ENCODE data around the gene TRAM2. TPM values are rescaled to one million over a fixed set of nuclear protein-coding genes. Genes with fewer than 3 reads are reported as not detected.

TRAM2 gene
- total and polyA plus RNA-seq, 2 of the 13 experiments (the other 11 are each of a cell fraction or from before 2014, with no cell fraction given): 49.1 to 72.5 TPM

DNA sequence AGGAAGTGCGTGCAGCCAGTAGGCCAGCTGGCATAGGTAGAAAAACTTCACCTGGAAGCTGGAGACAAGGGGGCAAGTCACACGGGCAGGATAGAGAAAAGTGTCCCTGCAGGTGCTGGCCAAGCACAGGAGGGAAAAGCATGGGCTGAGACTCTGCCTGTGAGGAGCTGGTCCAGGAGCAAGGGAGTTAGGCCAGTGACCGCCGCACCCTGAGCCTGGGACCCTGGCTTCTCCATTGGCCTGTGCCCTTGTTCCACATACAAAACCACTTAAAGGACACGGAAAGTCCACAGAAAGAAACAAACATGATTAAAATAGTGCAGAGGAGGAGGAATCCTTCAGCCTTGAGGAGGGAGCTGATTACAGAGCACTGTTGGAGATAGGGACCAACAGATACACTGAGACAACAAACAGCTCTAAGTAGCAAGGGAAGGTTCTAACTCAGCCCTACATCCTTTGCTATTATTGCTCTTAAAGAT is 68.6 kb downstream of the TRAM2 start:
- in situ Hi-C loops (cut with HindIII; ENCODE audit: extremely low pct_ligation_motif_present, low pct_unique_long_range_greater_than_20kb): no loop called here
- H3K4me1 ChIP-seq (ENCODE audit: insufficient read depth, low read length): peaks cover 19% of the 10 kb centered on the region
- BruUV-seq (replicated peaks): no TSS peak
- peaks cover 49 to 98% of the 10 kb centered on the region in 2 experiments for H3K36me3 ChIP-seq (replicated peaks in 1 of 2; ENCODE audit: control insufficient read depth in 1 of 2, insufficient read depth in 2 of 2, low read length in 2 of 2)
- FAIRE-seq: no peak
- intact Hi-C loops (cut with micrococcal nuclease; ENCODE audit: unreplicated experiment): no loop called here
- DNase-seq (ENCODE audit: low spot score): no peak
- no peak for ATAC-seq
- POLR2A ChIA-PET: no interaction called here
- CTCF ChIA-PET (ENCODE audit: low intra/inter-chr PET ratio, low total read pairs): no interaction called here
- H3K9ac ChIP-seq (ENCODE audit: insufficient read depth, low read depth, low read length): no peak overlapping the region
- H3K4me2 ChIP-seq (ENCODE audit: low read depth, low read length): no peak overlapping the region
- no peaks in the 10 kb centered on the region for H3K27me3 ChIP-seq (ENCODE audit: control insufficient read depth in 1 of 2, insufficient read depth in 2 of 2, low read length in 2 of 2)
- H3K9me3 ChIP-seq (ENCODE audit: low read length): no peaks in the 10 kb centered on the region
- no peak overlapping the region for H2AFZ ChIP-seq (ENCODE audit: low read length)
- no peaks in the 10 kb centered on the region for H3K79me2 ChIP-seq (ENCODE audit: insufficient read depth, low read length)
- no peak overlapping the region for H3K4me3 ChIP-seq (replicated peaks in 1 of 3; ENCODE audit: insufficient read depth in 1 of 3, low read depth in 2 of 3, low read length in 3 of 3)
- H4K20me1 ChIP-seq (ENCODE audit: insufficient read depth, low read length): no peaks in the 10 kb centered on the region
- 97% methylated on average over 5 of the region's 5 CpGs for WGBS (ENCODE audit: low lambda C conversion rate)
- H3K27ac ChIP-seq (ENCODE audit: extremely low read length, insufficient read depth, low read length): no peak overlapping the region
- TF ChIP-seq, protein P1, sequence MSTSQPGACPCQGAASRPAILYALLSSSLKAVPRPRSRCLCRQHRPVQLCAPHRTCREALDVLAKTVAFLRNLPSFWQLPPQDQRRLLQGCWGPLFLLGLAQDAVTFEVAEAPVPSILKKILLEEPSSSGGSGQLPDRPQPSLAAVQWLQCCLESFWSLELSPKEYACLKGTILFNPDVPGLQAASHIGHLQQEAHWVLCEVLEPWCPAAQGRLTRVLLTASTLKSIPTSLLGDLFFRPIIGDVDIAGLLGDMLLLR (CRISPR knock-in tag; IDR thresholded peaks at IDR 0.05): no peak
- TF ChIP-seq ZNF550 (CRISPR knock-in tag; IDR thresholded peaks at IDR 0.05; ENCODE audit: borderline replicate concordance) (no peak), KDM4B (CRISPR knock-in tag; IDR thresholded peaks at IDR 0.05) (0 out of 2 replicates have a peak, but pooled peaks have one; percentile 35), RELA (CRISPR knock-in tag; IDR thresholded peaks at IDR 0.05) (no peak), PAX8 (CRISPR knock-in tag; IDR thresholded peaks at IDR 0.05; ENCODE audit: borderline replicate concordance) (no peak), ZNF225 (CRISPR knock-in tag; IDR thresholded peaks at IDR 0.05) (peak; percentile 57; the same call in 1 of the 2 replicates), ZNF772 (CRISPR knock-in tag; IDR thresholded peaks at IDR 0.05) (0 out of 2 replicates have a peak, but pooled peaks have one; percentile 64), TBX2 (CRISPR knock-in tag; IDR thresholded peaks at IDR 0.05; ENCODE audit: borderline replicate concordance) (0 out of 2 replicates have a peak, but pooled peaks have one; percentile 26), ZC3H4 (CRISPR knock-in tag; IDR thresholded peaks at IDR 0.05; ENCODE audit: borderline replicate concordance) (no peak), NFKB2 (CRISPR knock-in tag; IDR thresholded peaks at IDR 0.05; ENCODE audit: borderline replicate concordance) (0 out of 2 replicates have a peak, but pooled peaks have one; percentile 30), RBM22 (optimal IDR thresholded peaks at IDR 0.05; ENCODE audit: low read length) (peak; percentile 75), AHR (CRISPR knock-in tag; IDR thresholded peaks at IDR 0.05) (no peak), PCBP2 (optimal IDR thresholded peaks at IDR 0.05; ENCODE audit: low read depth, low read length, poor library complexity, severe bottlenecking) (no peak), ZNF788 (CRISPR knock-in tag; IDR thresholded peaks at IDR 0.05; ENCODE audit: borderline replicate concordance) (0 out of 2 replicates have a peak, but pooled peaks have one; percentile 30), PLRG1 (conservative IDR thresholded peaks at IDR 0.05) (no peak), FOXA1 (IDR thresholded peaks at IDR 0.05) (no peak), FOXA1 (CRISPR knock-in tag; IDR thresholded peaks at IDR 0.05) (no peak), MED8 (CRISPR knock-in tag; IDR thresholded peaks at IDR 0.05; ENCODE audit: insufficient replicate concordance) (no peak)
- TF ChIP-seq, protein P2, sequence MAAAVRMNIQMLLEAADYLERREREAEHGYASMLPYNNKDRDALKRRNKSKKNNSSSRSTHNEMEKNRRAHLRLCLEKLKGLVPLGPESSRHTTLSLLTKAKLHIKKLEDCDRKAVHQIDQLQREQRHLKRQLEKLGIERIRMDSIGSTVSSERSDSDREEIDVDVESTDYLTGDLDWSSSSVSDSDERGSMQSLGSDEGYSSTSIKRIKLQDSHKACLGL (CRISPR knock-in tag; IDR thresholded peaks at IDR 0.05): no peak
- TF ChIP-seq, protein P3, sequence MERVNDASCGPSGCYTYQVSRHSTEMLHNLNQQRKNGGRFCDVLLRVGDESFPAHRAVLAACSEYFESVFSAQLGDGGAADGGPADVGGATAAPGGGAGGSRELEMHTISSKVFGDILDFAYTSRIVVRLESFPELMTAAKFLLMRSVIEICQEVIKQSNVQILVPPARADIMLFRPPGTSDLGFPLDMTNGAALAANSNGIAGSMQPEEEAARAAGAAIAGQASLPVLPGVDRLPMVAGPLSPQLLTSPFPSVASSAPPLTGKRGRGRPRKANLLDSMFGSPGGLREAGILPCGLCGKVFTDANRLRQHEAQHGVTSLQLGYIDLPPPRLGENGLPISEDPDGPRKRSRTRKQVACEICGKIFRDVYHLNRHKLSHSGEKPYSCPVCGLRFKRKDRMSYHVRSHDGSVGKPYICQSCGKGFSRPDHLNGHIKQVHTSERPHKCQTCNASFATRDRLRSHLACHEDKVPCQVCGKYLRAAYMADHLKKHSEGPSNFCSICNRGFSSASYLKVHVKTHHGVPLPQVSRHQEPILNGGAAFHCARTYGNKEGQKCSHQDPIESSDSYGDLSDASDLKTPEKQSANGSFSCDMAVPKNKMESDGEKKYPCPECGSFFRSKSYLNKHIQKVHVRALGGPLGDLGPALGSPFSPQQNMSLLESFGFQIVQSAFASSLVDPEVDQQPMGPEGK (CRISPR knock-in tag; IDR thresholded peaks at IDR 0.05): no peak

All from HepG2 (cell line).